ENCODE data around the gene GET4.
"Not testable (repeated sequence)": the region's sequence is repeated elsewhere in the genome, so short reads cannot be mapped to it uniquely, and the experiment has no call there.

GET4 gene

GRCh38 chr7:845731-846130 is 30.6 kb upstream of the GET4 start:
- DNase-seq (ENCODE audit: low read depth), result no peak

DNA sequence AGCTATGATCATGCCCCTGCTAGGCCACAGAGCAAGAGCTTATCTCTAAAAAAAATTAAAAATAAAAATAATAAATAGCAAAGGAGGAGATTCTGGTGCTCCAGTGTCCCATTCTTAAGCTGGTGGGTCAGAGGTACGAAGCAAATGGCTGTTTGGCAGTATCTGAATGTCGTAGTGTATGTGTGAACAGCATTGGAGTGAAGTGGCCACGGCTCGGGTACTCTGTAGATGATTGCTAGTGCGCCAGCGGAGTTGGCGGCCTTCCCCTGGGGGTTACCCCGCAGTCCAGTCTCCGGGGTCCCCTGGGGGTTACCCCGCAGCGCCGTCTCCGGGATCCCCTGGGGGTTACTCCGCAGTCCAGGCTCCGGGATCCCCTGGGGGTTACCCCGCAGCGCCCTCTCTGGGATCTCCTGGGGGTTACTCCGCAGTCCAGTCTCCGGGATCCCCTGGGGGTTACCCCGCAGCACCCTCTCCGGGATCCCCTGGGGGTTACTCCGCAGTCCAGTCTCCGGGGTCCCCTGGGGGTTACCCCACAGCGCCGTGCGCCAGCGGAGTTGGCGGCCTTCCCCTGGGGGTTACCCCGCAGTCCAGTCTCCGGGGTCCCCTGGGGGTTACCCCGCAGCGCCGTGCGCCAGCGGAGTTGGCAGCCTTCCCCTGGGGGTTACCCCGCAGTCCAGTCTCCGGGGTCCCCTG is 29.2 kb upstream of the GET4 start:
- not testable (repeated sequence) for DNase-seq (ENCODE audit: low read depth)

- not testable (repeated sequence) for DNase-seq (ENCODE audit: low read depth)
These were observed 28.6 kb upstream of the GET4 start for GRCh38 chr7:847728-848127.

DNA sequence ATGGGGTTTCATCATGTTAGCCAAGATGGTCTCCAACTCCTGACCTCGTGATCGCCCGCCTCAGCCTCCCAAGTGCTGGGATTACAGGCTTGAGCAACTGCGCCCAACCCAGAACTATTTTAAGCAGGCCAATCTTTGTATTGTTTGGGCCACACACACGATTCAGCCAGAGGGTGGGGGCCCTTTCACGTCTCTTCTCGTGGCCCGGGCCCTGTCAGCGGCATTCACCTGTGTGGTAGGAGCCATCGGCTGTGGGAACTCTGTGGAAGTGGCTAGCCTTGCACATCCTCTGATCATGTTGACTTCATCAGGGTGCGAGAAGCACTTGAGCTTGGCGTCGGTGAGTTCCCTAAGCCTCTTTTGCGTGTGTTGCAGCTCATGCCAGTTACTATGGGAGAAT is 27.2 kb upstream of the GET4 start:
- no peak for DNase-seq (ENCODE audit: low read depth)

- no peak for DNase-seq (ENCODE audit: low read depth)
These were observed 26.6 kb upstream of the GET4 start for GRCh38 chr7:849781-850180.

DNA sequence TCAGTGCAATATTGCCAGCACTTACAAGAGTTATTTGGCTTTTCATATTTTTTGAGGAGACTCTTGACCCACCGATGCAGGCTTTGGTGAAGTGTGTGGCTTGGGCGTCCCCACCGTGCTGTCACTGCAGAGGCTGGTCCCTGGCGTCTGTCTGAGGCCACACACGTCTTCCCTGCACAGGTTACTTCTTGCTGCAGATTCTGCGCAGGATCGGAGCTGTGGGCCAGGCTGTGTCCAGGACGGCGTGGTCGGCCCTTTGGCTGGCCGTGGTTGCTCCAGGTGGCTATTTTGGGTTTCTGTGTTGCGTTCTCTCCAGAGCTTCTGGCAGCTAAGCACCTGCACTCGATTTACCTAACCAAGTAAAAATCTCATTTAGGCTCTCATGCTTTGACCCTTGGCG is 25.1 kb upstream of the GET4 start:
- no peak for DNase-seq (ENCODE audit: low read depth)

DNA sequence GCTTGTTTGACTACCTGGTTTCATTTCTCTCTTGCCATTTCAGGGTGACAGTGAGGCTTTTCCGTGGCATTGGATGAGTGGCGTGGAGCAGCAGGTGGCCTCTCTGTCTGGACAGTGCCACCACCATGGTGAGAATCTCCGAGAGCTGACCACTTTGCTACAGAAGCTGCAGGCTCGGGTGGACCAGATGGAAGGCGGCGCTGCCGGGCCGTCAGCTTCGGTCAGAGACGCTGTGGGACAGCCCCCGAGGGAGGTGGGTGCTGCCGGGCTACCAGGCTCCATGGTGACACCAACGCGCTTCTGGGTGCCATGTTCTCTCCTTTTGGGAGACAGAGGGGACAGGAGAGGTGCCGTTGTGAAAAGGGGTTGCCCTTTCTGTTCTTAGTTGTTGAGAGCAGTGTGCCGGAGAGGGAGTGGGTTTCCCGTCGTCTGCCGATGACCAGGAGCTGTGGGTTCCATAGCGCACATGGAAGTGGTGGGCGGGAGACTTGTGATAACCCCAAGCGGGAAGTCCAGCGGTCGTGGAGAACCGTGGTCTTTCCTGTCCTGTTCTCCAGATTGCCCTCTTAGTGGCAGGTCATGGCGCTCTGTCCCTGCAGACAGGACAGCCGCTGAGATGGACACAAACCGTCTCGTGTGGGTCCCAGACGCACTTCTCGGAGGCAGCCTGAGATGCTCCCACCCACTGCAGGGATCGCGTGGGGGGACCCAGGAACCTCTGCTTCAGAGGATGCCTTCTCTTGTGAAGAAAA is 22.8 kb upstream of the GET4 start:
- DNase-seq (ENCODE audit: low read depth), result no peak

DNA sequence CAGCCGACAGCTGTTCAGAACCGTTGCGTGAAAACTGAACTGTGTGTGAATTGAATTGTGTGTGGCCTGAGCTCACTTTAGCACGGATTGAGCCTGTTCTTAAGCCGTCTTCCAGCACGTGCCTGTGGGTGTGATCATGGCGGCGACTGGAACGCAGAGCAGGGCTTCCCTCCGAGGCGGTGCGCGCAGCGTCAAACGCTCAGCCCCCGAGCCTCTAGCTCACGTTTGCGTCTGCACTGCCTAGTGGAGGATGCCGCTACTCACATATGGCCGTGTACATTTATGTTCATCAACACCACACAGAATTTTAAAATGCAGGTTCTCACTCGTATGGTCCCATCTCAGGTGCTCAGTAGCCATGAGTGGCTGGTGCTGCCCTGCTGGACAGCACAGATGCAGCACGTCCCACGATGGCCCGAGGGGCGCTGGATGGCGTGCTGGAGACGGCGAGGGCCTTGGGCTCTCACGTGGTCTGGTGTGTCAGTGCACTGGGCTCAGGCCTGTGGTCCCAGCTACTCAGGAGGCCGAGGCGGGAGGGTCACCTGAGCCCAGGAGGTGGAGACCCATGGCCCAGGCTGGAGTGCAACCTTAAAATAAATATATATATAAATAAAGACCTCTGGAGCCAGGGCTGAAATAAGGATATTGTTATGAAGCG is 22.1 kb upstream of the GET4 start:
- DNase-seq (ENCODE audit: low read depth), result no peak

DNA sequence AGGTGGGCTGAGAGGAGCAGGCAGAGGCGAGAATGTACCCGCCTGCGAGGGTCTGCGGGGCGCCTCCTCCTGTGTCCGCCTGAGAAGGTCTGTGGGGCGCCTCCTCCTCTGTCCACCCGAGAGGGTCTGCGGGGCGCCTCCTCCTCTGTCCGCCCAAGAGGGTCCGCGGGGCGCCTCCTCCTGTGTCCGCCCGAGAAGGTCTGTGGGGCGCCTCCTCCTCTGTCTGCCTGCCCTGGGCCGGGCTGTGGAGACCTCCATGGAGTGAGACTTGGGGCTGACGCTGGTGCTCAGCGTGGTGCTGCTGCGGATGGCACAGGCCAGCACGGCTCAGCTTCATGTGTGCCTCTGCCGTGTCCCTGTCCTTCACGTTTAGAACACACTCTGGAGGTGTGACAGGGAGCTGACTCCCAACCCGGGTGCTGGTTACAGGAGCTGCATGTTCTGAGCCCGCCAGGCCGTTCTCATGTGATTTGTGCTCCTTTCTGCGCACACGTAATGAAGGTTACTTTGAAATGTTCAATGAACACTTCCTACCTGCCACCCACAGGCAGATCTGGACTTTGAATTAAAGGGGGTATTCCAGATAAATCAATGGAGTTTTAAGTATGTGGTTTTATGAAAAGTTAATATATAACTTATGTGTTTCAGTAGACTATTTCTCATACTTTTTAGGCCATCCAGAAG is 20.5 kb upstream of the GET4 start:
- DNase-seq (ENCODE audit: low read depth), result no peak

DNA sequence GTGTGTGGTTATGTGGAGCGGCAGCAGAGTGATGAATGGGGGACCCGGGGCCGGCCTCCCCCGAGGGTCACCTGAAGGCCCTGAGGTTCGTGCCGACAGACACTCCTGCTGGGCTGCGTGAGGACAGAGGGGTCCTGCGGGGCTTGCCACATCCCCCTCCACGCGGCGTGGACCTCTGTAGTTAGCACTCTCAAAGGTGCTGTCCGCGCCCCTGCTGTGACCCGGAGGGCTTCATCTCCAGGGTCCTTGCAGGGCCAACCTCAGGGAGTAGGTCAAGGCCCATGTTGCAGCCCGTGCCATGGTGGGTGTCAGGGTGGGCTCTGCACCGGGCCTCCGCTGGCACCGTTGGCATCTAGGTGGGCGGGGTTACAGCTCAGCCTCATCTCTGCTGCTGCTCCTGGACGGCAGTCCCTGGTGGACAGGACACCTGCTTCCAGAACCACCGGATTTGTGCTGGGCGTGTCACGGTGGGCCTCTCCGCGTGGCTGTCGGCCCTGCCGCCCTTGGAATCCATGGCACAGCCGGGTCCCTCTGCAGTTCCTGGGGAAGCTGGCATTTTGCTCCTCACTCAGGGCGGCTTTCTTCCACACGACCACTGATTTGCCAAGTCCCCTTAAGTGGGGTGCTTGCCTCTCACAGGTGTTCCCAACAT is 19.8 kb upstream of the GET4 start:
- DNase-seq (ENCODE audit: low read depth), result no peak

GRCh38 chr7:857661-858060 is 18.7 kb upstream of the GET4 start:
- DNase-seq (ENCODE audit: low read depth), result no peak

- DNase-seq (ENCODE audit: low read depth), result no peak
These were observed 16.9 kb upstream of the GET4 start for GRCh38 chr7:859359-860030.

DNA sequence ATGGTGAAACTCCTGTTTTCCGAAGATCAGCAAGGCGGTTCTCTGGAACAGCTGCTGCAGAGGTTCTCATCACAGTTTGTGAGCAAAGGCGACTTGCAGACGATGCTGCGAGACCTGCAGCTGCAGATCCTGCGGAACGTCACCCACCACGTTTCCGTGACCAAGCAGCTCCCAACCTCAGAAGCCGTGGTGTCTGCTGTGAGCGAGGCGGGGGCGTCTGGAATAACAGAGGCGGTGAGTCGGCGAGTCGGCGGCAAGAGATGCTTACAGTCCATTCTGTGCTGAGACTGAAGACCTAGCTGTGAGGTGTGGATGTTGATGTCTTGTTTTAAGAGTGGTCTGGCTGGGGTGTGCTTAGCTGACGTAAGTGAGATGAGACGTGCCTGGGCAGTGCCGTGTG is 16.2 kb upstream of the GET4 start:
- DNase-seq (ENCODE audit: low read depth), result no peak

DNA sequence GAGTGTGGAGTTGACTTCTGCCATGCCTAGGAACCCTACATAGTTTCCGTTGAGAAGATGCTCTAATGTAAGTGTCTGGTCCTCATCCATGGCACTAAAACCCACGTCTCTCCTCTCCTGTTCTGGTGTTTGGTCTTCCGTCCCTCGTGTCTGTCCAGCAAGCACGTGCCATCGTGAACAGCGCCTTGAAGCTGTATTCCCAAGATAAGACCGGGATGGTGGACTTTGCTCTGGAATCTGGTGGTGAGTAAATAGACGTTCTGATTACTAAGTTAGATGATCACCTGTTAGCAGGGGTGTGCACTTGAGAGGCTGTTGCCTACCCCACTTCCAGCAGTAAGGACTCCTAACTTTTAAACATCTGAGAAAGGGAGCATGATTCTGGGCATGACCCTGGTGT is 15.1 kb upstream of the GET4 start:
- no peak for DNase-seq (ENCODE audit: low read depth)

- DNase-seq (ENCODE audit: low read depth), result no peak
These were observed 14.2 kb upstream of the GET4 start for GRCh38 chr7:862157-862556.

GRCh38 chr7:863106-863505 is 13.2 kb upstream of the GET4 start:
- no peak for DNase-seq (ENCODE audit: low read depth)

DNA sequence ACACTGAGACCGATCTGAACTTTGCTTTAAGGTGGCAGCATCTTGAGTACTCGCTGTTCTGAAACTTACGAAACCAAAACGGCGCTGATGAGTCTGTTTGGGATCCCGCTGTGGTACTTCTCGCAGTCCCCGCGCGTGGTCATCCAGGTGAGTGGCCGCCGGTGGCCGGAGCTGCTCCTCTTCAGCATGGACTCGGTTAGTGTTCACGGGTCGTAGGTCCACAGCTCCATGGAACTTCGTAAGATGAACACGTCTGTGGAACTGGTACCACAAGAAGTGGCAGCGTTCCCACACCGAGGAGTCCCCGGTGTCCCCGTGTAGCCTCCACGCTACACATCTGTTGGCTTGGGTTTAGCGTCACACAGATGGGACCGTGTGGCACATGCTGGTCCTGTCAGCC is 10.4 kb upstream of the GET4 start:
- DNase-seq (ENCODE audit: low read depth), result no peak

GRCh38 chr7:867001-867405 is 9.4 kb upstream of the GET4 start:
- DNase-seq (ENCODE audit: low read depth), result no peak

GRCh38 chr7:867406-868188 is 8.8 kb upstream of the GET4 start:
- no peak for DNase-seq (ENCODE audit: low read depth)

GRCh38 chr7:868189-868486 is 8.2 kb upstream of the GET4 start:
- DNase-seq (ENCODE audit: low read depth), result no peak

GRCh38 chr7:869348-869747 is 7.0 kb upstream of the GET4 start:
- DNase-seq (ENCODE audit: low read depth), result no peak
